ENCODE measurements around the gene PSMD8. TPM values are rescaled to one million over a fixed set of nuclear protein-coding genes. Genes with fewer than 3 reads are reported as not detected.

Gene PSMD8
- total and polyA plus RNA-seq, 2 donors (not counting 3 experiments of a cell fraction or from before 2014, with no cell fraction given), result 203 to 543 TPM

DNA sequence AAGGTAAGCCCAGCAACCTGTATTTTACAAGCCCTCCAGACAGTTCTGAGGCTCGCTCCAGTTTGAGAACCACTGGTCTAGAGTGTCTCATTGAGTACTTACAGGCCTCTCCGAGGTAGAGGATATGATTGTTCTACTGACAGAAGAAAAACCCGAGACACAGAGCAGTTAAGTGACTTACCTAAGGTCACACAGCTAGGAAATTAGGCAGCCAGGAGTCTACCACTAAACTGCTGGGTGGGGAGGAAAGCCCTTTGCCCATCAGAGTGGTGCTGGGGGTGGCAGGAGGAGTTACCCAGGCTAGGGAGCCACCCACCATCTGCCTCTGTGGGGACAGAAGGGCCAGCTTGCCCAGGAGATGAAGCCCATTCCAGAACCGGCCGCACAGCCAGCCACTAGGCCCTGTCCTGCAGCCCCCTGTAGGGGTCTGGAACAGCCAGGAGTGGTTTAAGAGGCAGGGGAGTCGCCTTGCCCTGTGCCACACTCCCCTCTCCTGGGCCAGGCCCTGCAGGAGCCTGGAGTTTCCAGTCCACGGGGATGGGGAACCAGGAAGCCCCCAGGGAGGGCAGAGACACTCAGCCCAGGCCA, 50.9 kb downstream of the PSMD8 start:
- dilution Hi-C loops (cut with MboI; ENCODE audit: extremely low pct_ligation_motif_present, low sequenced_read_pairs), result no loop called here
- TF ChIP-seq POLR2A (IDR thresholded peaks at IDR 0.05; ENCODE audit: low read depth, low read length), result no peak
- no peak for TF ChIP-seq FOS (IDR thresholded peaks at IDR 0.05; ENCODE audit: borderline replicate concordance, insufficient read depth, low read length)
- TF ChIP-seq, protein P1, sequence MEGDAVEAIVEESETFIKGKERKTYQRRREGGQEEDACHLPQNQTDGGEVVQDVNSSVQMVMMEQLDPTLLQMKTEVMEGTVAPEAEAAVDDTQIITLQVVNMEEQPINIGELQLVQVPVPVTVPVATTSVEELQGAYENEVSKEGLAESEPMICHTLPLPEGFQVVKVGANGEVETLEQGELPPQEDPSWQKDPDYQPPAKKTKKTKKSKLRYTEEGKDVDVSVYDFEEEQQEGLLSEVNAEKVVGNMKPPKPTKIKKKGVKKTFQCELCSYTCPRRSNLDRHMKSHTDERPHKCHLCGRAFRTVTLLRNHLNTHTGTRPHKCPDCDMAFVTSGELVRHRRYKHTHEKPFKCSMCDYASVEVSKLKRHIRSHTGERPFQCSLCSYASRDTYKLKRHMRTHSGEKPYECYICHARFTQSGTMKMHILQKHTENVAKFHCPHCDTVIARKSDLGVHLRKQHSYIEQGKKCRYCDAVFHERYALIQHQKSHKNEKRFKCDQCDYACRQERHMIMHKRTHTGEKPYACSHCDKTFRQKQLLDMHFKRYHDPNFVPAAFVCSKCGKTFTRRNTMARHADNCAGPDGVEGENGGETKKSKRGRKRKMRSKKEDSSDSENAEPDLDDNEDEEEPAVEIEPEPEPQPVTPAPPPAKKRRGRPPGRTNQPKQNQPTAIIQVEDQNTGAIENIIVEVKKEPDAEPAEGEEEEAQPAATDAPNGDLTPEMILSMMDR (IDR thresholded peaks at IDR 0.05; ENCODE audit: extremely low read depth in 1 of 2, insufficient read depth in 1 of 2, low read depth in 1 of 2, low read length in 2 of 2), result no peak
- TF ChIP-seq POLR2AphosphoS5 (IDR thresholded peaks at IDR 0.05; ENCODE audit: insufficient read depth, low read depth, low read length), result no peak
- TF ChIP-seq GATA2 (IDR thresholded peaks at IDR 0.05; ENCODE audit: insufficient read depth, insufficient read length, low read depth, low read length), result no peak
- no peak for TF ChIP-seq EZH2 (IDR thresholded peaks at IDR 0.05; ENCODE audit: borderline replicate concordance, low read depth, low read length, severe bottlenecking)
- no peak for TF ChIP-seq JUN (IDR thresholded peaks at IDR 0.05; ENCODE audit: borderline replicate concordance, insufficient read depth, insufficient read length, low read depth)
- no peak for TF ChIP-seq MYC (IDR thresholded peaks at IDR 0.05; ENCODE audit: low read depth, low read length)
- TF ChIP-seq, protein P2, sequence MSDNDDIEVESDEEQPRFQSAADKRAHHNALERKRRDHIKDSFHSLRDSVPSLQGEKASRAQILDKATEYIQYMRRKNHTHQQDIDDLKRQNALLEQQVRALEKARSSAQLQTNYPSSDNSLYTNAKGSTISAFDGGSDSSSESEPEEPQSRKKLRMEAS (IDR thresholded peaks at IDR 0.05; ENCODE audit: insufficient read depth, insufficient read length), result no peak
- no peak for FAIRE-seq
- ChIA-PET CTCF (no interaction called here), POLR2A (no interaction called here)
- Histone ChIP-seq H3K4me1 (ENCODE audit: control insufficient read depth, extremely low read depth, insufficient read depth, low read length) (no peaks in the 10 kb centered on the region), H3K27me3 (ENCODE audit: control insufficient read depth in 2 of 2, insufficient read depth in 2 of 2, low read length in 2 of 2) (no peaks in the 10 kb centered on the region), H3K79me2 (ENCODE audit: control insufficient read depth, insufficient read depth, low read length) (no peaks in the 10 kb centered on the region), H4K20me1 (replicated peaks; ENCODE audit: control insufficient read depth, extremely low read depth, insufficient read depth, low read length) (no peaks in the 10 kb centered on the region), H2AFZ (ENCODE audit: low read depth, low read length) (no peak overlapping the region), H3K9ac (replicated peaks; ENCODE audit: extremely low read depth, insufficient read depth, low read length) (no peak overlapping the region), H3K9me1 (replicated peaks; ENCODE audit: control insufficient read depth, extremely low read depth, insufficient read depth, low read length) (no peaks in the 10 kb centered on the region), H3K4me2 (ENCODE audit: insufficient read depth, low read length) (no peak overlapping the region), H3K27ac (ENCODE audit: insufficient read depth, low read depth, low read length) (no peak overlapping the region), H3K9me3 (replicated peaks; ENCODE audit: control insufficient read depth, insufficient read depth, low read length) (no peaks in the 10 kb centered on the region), H3K36me3 (ENCODE audit: control insufficient read depth in 2 of 2, extremely low read depth in 1 of 2, insufficient read depth in 2 of 2, low read length in 2 of 2) (no peaks in the 10 kb centered on the region), H3K4me3 (replicated peaks in 1 of 3; ENCODE audit: insufficient read depth in 1 of 3, low read depth in 1 of 3, low read length in 3 of 3) (no peak overlapping the region)
- intact Hi-C loops (cut with micrococcal nuclease), result no loop called here
- no peak for DNase-seq (ENCODE audit: low read depth, low spot score)
- BruUV-seq (replicated peaks), result no TSS peak
